Spinal cord (tissue), 10 donors: ENCODE results near the gene SPTBN1. TPM values are rescaled to one million over a fixed set of nuclear protein-coding genes. Genes with fewer than 3 reads are reported as not detected.

Source experiments
- DNase-seq, 6 donors: peaks; one replicate each; pipeline versions ENCODE4 v3.0.0 to v3.0.0-alpha.2; 2013 to 2015; ENCODE audit warnings: low spot score in 6 of 6, low read depth in 4 of 6
- H3K27ac ChIP-seq: one replicate; pipeline ENCODE4 v1.5.1; 2013; ENCODE audit warnings: low read depth, low read length, control low read depth
- H3K27me3 ChIP-seq: one replicate; pipeline ENCODE4 v1.6.1; 2013; ENCODE audit warnings: low read length; ENCODE audit not compliant: control insufficient read depth, insufficient read depth
- H3K36me3 ChIP-seq: one replicate; pipeline ENCODE4 v1.6.1; 2013; ENCODE audit warnings: low read length; ENCODE audit not compliant: control insufficient read depth, insufficient read depth
- H3K4me1 ChIP-seq: one replicate; pipeline ENCODE4 v1.6.1; 2013; ENCODE audit warnings: low read length; ENCODE audit not compliant: control insufficient read depth, insufficient read depth
- H3K4me3 ChIP-seq: one replicate; pipeline ENCODE4 v1.5.1; 2013; ENCODE audit warnings: low read depth, low read length, control low read depth
- H3K9me3 ChIP-seq: one replicate; pipeline ENCODE4 v1.6.1; 2013; ENCODE audit warnings: low read length; ENCODE audit not compliant: control insufficient read depth, insufficient read depth
- WGBS: methylation state at CpG from one replicate; pipeline ENCODE4 v1.1.5; 2013; ENCODE audit warnings: missing lambda C conversion rate; ENCODE audit not compliant: insufficient coverage; 5-methylcytosine and 5-hydroxymethylcytosine counted together
- polyA plus RNA-seq, 2 donors: library from polyadenylated mRNA; unstranded; fragments of 120-200 nt; gene quantifications; one replicate each; pipeline ENCODE4 v1.2.1, GENCODE V29; 2013; ENCODE audit not compliant: insufficient read length in 2 of 2
- total RNA-seq, 2 donors: library from RNA; depleted of rRNA in 1 of 2; stranded (reverse); fragments of 120-200 nt in 1 of 2; fragments of >200 nt in 1 of 2; gene quantifications; one replicate each; pipeline versions ENCODE4 v1.2.3 to v1.2.4, GENCODE V29; 2013 to 2014
- donor health status: healthy.

The SPTBN1 gene
- total and polyA plus RNA-seq, 4 donors, result 351 to 501 (median 426) TPM

GRCh38 chr2:54634564-54635511 lies 178.7 kb downstream of the SPTBN1 start:
- Histone ChIP-seq H3K36me3 (peaks cover 45% of the 10 kb centered on the region), H3K27me3 (no peaks in the 10 kb centered on the region), H3K27ac (peak overlapping the region; percentile 63), H3K4me3 (no peak overlapping the region), H3K9me3 (no peaks in the 10 kb centered on the region), H3K4me1 (peaks cover 20% of the 10 kb centered on the region)
- DNase-seq, result peak in 1 of 6 donors; percentile 41
- 78% methylated on average over 9 of the region's 16 CpGs for WGBS

GRCh38 chr2:54635554-54636152 lies 179.5 kb downstream of the SPTBN1 start:
- Histone ChIP-seq H3K27ac (peak overlapping the region; percentile 36), H3K4me3 (no peak overlapping the region), H3K9me3 (no peaks in the 10 kb centered on the region), H3K36me3 (peaks cover 41% of the 10 kb centered on the region), H3K27me3 (no peaks in the 10 kb centered on the region), H3K4me1 (peaks cover 20% of the 10 kb centered on the region)
- DNase-seq, result no peak
- no CpG with 5 or more reads among the region's 3 CpGs for WGBS

GRCh38 chr2:54636415-54637139 lies 180.4 kb downstream of the SPTBN1 start:
- H3K27ac ChIP-seq, result peak overlapping the region; percentile 38
- H3K4me3 ChIP-seq, result no peak overlapping the region
- WGBS, result 57% methylated on average over 2 of the region's 9 CpGs
- H3K27me3 ChIP-seq, result no peaks in the 10 kb centered on the region
- peaks cover 32% of the 10 kb centered on the region for H3K36me3 ChIP-seq
- no peaks in the 10 kb centered on the region for H3K9me3 ChIP-seq
- DNase-seq, result peak in 2 of 6 donors; percentile 39 to 68
- peaks cover 18% of the 10 kb centered on the region for H3K4me1 ChIP-seq

- peaks cover 21% of the 10 kb centered on the region for H3K36me3 ChIP-seq
- peaks cover 24% of the 10 kb centered on the region for H3K4me1 ChIP-seq
- WGBS, result no CpG with 5 or more reads among the region's 3 CpGs
- H3K9me3 ChIP-seq, result no peaks in the 10 kb centered on the region
- DNase-seq, result no peak
- H3K27ac ChIP-seq, result no peak overlapping the region
- H3K4me3 ChIP-seq, result no peak overlapping the region
- H3K27me3 ChIP-seq, result no peaks in the 10 kb centered on the region
Observed at GRCh38 chr2:54638103-54638502, 182.0 kb downstream of the SPTBN1 start.

GRCh38 chr2:54638774-54639187 lies 182.7 kb downstream of the SPTBN1 start:
- no peak for DNase-seq
- Histone ChIP-seq H3K27me3 (no peaks in the 10 kb centered on the region), H3K9me3 (no peaks in the 10 kb centered on the region), H3K4me1 (peaks cover 20% of the 10 kb centered on the region), H3K4me3 (no peak overlapping the region), H3K27ac (no peak overlapping the region), H3K36me3 (peaks cover 21% of the 10 kb centered on the region)
- 100% methylated on average over 2 of the region's 7 CpGs for WGBS

- Histone ChIP-seq H3K27me3 (no peaks in the 10 kb centered on the region), H3K27ac (peak overlapping the region; percentile 10), H3K4me1 (peaks cover 17% of the 10 kb centered on the region), H3K4me3 (no peak overlapping the region), H3K9me3 (no peaks in the 10 kb centered on the region), H3K36me3 (peaks cover 27% of the 10 kb centered on the region)
- DNase-seq, result no peak
- no CpG with 5 or more reads among the region's 4 CpGs for WGBS
Observed at GRCh38 chr2:54639609-54640008, 183.5 kb downstream of the SPTBN1 start.

- H3K9me3 ChIP-seq, result no peaks in the 10 kb centered on the region
- no CpG with 5 or more reads among the region's 8 CpGs for WGBS
- peak overlapping the region; percentile 35 for H3K27ac ChIP-seq
- peaks cover 37% of the 10 kb centered on the region for H3K36me3 ChIP-seq
- H3K4me1 ChIP-seq, result peaks cover 13% of the 10 kb centered on the region
- DNase-seq, result no peak
- no peaks in the 10 kb centered on the region for H3K27me3 ChIP-seq
- no peak overlapping the region for H3K4me3 ChIP-seq
Observed at GRCh38 chr2:54640834-54641540, 184.9 kb downstream of the SPTBN1 start.

GRCh38 chr2:54641988-54642387 lies 185.9 kb downstream of the SPTBN1 start:
- DNase-seq, result peak in 4 of 6 donors; percentile 62 to 88 (median 79)
- 40% methylated on average over 8 of the region's 8 CpGs for WGBS

More at GRCh38 chr2:54641988-54642387, 185.9 kb downstream of the SPTBN1 start:
- Histone ChIP-seq H3K4me3 (no peak overlapping the region), H3K4me1 (peaks cover 8% of the 10 kb centered on the region), H3K27ac (peak overlapping the region; percentile 35), H3K9me3 (no peaks in the 10 kb centered on the region), H3K27me3 (no peaks in the 10 kb centered on the region), H3K36me3 (peaks cover 48% of the 10 kb centered on the region)
